Transverse colon (tissue), 4 donors: ENCODE measurements around the gene ZMAT5.

Experiments
- CTCF ChIP-seq, 5 experiments: fragments of 200-600 bp in 3 of 5; fragments of 450-650 bp in 2 of 5; sonication (generic) in 3 of 5; IDR thresholded peaks; 1 replicate in 2 of 5; 2 replicates in 3 of 5; pipeline ENCODE4 v1.5.1; 2016 to 2017; ENCODE audit warnings: antibody characterized with exemption in 5 of 5, inconsistent platforms in 3 of 5, mild to moderate bottlenecking in 2 of 5, moderate library complexity in 1 of 5
- EP300 ChIP-seq: sonication (generic); formaldehyde crosslinking; IDR thresholded peaks from one replicate; pipeline ENCODE4 v1.6.1; 2017; ENCODE audit warnings: antibody characterized with exemption, low read depth
- POLR2A ChIP-seq: fragments of 450-650 bp; IDR thresholded peaks from one replicate; pipeline ENCODE4 v1.6.1; 2016; ENCODE audit warnings: antibody characterized with exemption, mild to moderate bottlenecking, moderate library complexity
- POLR2AphosphoS5 ChIP-seq, 3 donors: sonication (generic); formaldehyde crosslinking; IDR thresholded peaks; one replicate each; pipeline ENCODE4 v1.6.1; 2016; ENCODE audit warnings: antibody characterized with exemption in 3 of 3

DNA sequence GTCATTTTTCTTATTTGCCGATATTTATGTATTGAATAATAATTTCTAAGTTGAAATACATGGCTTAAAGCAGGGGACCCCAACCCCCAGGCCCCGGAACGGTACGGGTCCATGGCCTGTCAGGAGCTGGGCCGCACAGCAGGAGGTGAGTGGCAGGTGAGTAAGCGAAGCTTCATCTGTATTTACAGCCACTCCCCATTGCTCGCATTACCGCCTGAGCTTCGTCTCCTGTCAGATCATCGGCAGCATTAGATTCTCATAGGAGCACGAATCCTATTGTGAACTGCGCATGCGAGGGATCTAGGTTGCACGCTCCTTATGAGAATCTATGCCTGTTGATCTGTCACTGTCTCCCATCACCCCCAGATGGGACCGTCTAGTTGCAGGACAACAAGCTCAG lies 4.5 kb downstream of the ZMAT5 start:
- no peak for TF ChIP-seq CTCF (IDR thresholded peaks at IDR 0.05)
- no peak for TF ChIP-seq POLR2A
- no peak for TF ChIP-seq POLR2AphosphoS5 (IDR thresholded peaks at IDR 0.05)
- TF ChIP-seq EP300: no peak
